RWPE2 (cell line): Measurements from ENCODE around the gene UBE2O.

Experiments
- ATAC-seq: fragments of 200-7000 bp; cut with Tn5 transposase; 3 replicates; pipeline ENCODE4 v1.9.1; 2021; ENCODE audit warnings: low read depth
- DNase-seq: peaks from one replicate; pipeline ENCODE4 v3.0.0-alpha.2; 2020; ENCODE audit warnings: low spot score
- H3K27ac ChIP-seq: fragments of 450-650 bp; 2 replicates; pipeline ENCODE4 v1.5.1; 2017; ENCODE audit warnings: mild to moderate bottlenecking; ENCODE audit not compliant: poor library complexity, severe bottlenecking
- H3K27me3 ChIP-seq: fragments of 250-450 bp; sonication (Bioruptor Pico); 2 replicates; pipeline ENCODE4 v1.5.1; 2021; ENCODE audit warnings: mild to moderate bottlenecking, moderate library complexity; ENCODE audit not compliant: insufficient read depth, poor library complexity, severe bottlenecking
- H3K36me3 ChIP-seq: fragments of 250-450 bp; sonication (Bioruptor Pico); 2 replicates; pipeline ENCODE4 v1.5.1; 2020; ENCODE audit warnings: low read depth, mild to moderate bottlenecking, moderate library complexity
- H3K4me1 ChIP-seq: fragments of 250-450 bp; sonication (Bioruptor Pico); 2 replicates; pipeline ENCODE4 v1.5.1; 2021; ENCODE audit warnings: mild to moderate bottlenecking, moderate library complexity; ENCODE audit not compliant: insufficient read depth, poor library complexity, severe bottlenecking
- H3K4me3 ChIP-seq: fragments of 250-450 bp; sonication (Bioruptor Pico); 2 replicates; pipeline ENCODE4 v1.5.1; 2021; ENCODE audit warnings: mild to moderate bottlenecking, moderate library complexity; ENCODE audit not compliant: severe bottlenecking
- H3K9me3 ChIP-seq: fragments of 250-450 bp; sonication (Bioruptor Pico); 2 replicates; pipeline ENCODE4 v1.5.1; 2021; ENCODE audit warnings: mild to moderate bottlenecking, moderate library complexity; ENCODE audit not compliant: severe bottlenecking
- TF ChIP-seq, protein P1 (sequence below): fragments of 450-650 bp; IDR thresholded peaks from one replicate; pipeline ENCODE4 v1.5.1; 2017; ENCODE audit warnings: mild to moderate bottlenecking, moderate library complexity; ENCODE audit not compliant: poor library complexity, severe bottlenecking

Gene UBE2O

DNA sequence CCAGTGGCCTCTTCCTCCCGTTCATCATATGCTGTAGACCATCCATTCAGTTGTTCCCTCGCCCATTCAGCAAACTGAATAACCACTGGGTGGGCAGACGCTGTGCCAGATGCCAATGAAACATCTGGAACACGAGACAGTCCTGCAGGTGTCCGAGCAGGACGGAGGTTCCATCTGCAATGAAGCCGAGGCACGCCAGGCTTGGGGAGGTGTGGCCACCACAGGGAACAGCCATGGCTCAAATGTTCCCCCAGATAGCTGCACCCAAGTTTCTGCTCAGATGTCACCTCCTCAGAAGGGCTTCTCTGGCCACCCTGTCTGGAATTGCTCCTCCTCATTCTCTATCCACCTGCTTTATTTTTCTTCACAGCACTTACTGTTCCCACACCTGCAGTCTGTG, 30.5 kb downstream of the UBE2O start:
- no peak for DNase-seq
- no peaks in the 10 kb centered on the region for H3K27me3 ChIP-seq
- TF ChIP-seq, protein P1, sequence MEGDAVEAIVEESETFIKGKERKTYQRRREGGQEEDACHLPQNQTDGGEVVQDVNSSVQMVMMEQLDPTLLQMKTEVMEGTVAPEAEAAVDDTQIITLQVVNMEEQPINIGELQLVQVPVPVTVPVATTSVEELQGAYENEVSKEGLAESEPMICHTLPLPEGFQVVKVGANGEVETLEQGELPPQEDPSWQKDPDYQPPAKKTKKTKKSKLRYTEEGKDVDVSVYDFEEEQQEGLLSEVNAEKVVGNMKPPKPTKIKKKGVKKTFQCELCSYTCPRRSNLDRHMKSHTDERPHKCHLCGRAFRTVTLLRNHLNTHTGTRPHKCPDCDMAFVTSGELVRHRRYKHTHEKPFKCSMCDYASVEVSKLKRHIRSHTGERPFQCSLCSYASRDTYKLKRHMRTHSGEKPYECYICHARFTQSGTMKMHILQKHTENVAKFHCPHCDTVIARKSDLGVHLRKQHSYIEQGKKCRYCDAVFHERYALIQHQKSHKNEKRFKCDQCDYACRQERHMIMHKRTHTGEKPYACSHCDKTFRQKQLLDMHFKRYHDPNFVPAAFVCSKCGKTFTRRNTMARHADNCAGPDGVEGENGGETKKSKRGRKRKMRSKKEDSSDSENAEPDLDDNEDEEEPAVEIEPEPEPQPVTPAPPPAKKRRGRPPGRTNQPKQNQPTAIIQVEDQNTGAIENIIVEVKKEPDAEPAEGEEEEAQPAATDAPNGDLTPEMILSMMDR: no peak
- no peak overlapping the region for H3K4me3 ChIP-seq
- no peak for ATAC-seq
- H3K9me3 ChIP-seq: no peaks in the 10 kb centered on the region
- no peak overlapping the region for H3K27ac ChIP-seq
- H3K36me3 ChIP-seq: no peaks in the 10 kb centered on the region
- H3K4me1 ChIP-seq: no peaks in the 10 kb centered on the region

DNA sequence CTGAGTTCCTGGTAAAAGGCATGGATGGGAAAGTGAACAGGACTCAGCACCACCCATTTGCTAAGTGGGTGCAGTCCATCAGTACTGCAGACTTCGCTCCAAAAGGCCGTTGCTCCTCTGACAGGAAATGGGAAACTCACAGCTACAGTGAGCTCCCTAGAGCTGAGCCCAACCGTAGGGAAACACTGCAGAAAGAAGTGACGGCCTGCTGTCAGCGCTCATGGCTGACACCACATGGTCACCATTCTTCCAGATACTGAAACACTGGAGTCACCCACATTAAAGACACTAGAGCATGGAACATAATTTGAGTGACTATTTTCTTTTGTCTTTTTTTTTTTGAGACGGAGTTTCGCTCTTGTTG, 31.9 kb downstream of the UBE2O start:
- DNase-seq (no peak), ATAC-seq (no peak)
- Histone ChIP-seq H3K27ac (no peak overlapping the region), H3K36me3 (no peaks in the 10 kb centered on the region), H3K9me3 (no peaks in the 10 kb centered on the region), H3K4me3 (no peak overlapping the region), H3K27me3 (no peaks in the 10 kb centered on the region), H3K4me1 (no peaks in the 10 kb centered on the region)
- TF ChIP-seq, protein P1: no peak

DNA sequence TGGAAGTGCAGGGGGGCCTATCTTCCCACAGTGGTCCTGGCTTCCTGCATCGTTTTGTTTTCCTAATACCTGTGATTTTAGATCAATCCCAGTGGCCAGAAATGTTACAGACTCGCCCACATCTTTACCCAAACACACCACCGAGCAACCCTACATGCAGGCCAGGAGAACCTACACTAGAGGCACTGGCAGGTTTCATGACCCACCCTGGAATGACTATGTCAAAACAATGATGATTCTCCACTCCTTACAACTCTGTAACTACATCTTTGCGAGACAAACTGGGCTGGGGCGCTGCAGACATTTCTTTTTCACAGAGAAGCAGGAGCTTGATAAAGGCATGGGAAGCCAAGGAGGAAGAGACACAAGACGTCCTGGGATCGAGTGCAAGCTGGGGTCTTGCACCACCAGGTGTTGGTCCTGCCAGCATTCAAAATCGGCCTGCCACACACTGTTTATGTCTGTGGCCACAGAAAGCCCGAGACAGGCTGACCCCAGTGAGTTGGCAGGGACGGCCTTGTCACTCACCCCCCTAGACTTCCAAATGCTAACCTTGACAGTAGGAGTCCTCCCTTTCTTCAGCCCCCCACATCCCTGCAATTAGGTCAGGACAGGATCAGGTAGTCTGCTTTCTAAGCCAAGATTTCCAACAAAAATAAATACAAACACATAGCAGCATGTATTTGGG, 32.5 kb downstream of the UBE2O start:
- Histone ChIP-seq H3K4me1 (no peaks in the 10 kb centered on the region), H3K27me3 (no peaks in the 10 kb centered on the region), H3K36me3 (0 out of 2 replicates have a peak, but pooled peaks cover 4% of the 10 kb centered on the region), H3K4me3 (no peak overlapping the region), H3K27ac (no peak overlapping the region), H3K9me3 (no peaks in the 10 kb centered on the region)
- TF ChIP-seq, protein P1: no peak
- DNase-seq (no peak), ATAC-seq (no peak)

DNA sequence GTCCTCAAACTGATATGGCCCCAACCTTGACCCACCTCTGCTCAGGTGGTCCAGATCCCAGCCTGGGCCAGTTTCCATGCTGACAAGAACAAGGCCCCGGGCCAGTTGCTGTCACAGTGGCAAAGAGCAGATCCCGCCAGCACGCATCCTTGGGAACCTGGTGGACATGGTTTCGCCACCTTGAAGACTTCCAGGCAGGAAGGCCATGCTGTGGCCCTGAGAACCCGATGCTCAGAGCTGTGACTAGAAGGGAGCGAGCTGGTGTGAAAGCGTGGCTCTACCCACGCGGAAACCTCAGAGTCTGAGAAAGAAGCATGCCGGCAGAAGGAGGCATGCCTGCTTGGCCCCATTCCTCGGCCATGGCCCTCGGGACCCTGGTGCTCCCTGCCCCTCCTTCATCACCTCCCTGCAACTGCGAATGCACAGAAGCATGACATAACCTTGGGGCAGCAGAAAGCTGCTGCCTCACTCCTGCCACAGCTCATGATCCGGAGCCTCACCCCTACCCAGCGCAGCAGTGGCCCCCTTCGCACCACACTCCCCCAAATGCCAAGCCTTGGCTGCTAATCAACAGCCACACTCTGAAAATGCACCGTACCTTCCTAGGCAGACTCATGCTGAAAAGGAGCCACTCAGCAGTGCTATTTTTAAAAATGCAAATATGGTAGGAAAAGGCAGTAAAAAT, 33.2 kb downstream of the UBE2O start:
- H3K4me3 ChIP-seq: no peak overlapping the region
- no peaks in the 10 kb centered on the region for H3K9me3 ChIP-seq
- no peak overlapping the region for H3K27ac ChIP-seq
- 0 out of 2 replicates have a peak, but pooled peaks cover 6% of the 10 kb centered on the region for H3K36me3 ChIP-seq
- no peak for ATAC-seq
- H3K27me3 ChIP-seq: no peaks in the 10 kb centered on the region
- no peaks in the 10 kb centered on the region for H3K4me1 ChIP-seq
- TF ChIP-seq, protein P1: no peak
- DNase-seq: no peak
